ENCODE results near the gene FBN3. TPM values are rescaled to one million over a fixed set of nuclear protein-coding genes. Genes with fewer than 3 reads are reported as not detected.

Gene FBN3
- total RNA-seq, 3 donors from 2014 or later: 0.35 TPM; not detected in 2

GRCh38 chr19:8146877-8147581 is 2.4 kb downstream of the FBN3 start:
- TF ChIP-seq CTCF (IDR thresholded peaks at IDR 0.05): no peak
- DNase-seq (no peak), ATAC-seq (no peak)
- Histone ChIP-seq H3K36me3 (ENCODE audit: low read depth) (no peaks in the 10 kb centered on the region), H3K4me3 (no peak overlapping the region), H3K9me3 (no peaks in the 10 kb centered on the region), H3K4me1 (ENCODE audit: low read depth) (peaks cover 7% of the 10 kb centered on the region)
- intact Hi-C loops (cut with DNase I, micrococcal nuclease): no loop called here

- Histone ChIP-seq H3K9me3 (no peaks in the 10 kb centered on the region), H3K36me3 (ENCODE audit: low read depth) (no peaks in the 10 kb centered on the region), H3K4me1 (ENCODE audit: low read depth) (peaks cover 7% of the 10 kb centered on the region), H3K4me3 (no peak overlapping the region)
- no peak for DNase-seq
- TF ChIP-seq CTCF (IDR thresholded peaks at IDR 0.05): no peak
- intact Hi-C loops (cut with DNase I, micrococcal nuclease): no loop called here
- no peak for ATAC-seq
These were observed 5.0 kb downstream of the FBN3 start for GRCh38 chr19:8144273-8144995.

- Histone ChIP-seq H3K36me3 (ENCODE audit: low read depth) (no peaks in the 10 kb centered on the region), H3K9me3 (no peaks in the 10 kb centered on the region), H3K4me1 (ENCODE audit: low read depth) (no peaks in the 10 kb centered on the region), H3K4me3 (no peak overlapping the region)
- intact Hi-C loops (cut with DNase I, micrococcal nuclease): no loop called here
- DNase-seq (no peak), ATAC-seq (no peak)
- TF ChIP-seq CTCF (IDR thresholded peaks at IDR 0.05): no peak
These were observed 6.4 kb downstream of the FBN3 start for GRCh38 chr19:8143041-8143440.

GRCh38 chr19:8142513-8142900 is 6.9 kb downstream of the FBN3 start:
- Histone ChIP-seq H3K4me3 (no peak overlapping the region), H3K4me1 (ENCODE audit: low read depth) (no peaks in the 10 kb centered on the region), H3K9me3 (no peaks in the 10 kb centered on the region), H3K36me3 (ENCODE audit: low read depth) (no peaks in the 10 kb centered on the region)
- DNase-seq: no peak
- ATAC-seq: no peak
- TF ChIP-seq CTCF (IDR thresholded peaks at IDR 0.05): no peak
- intact Hi-C loops (cut with DNase I, micrococcal nuclease): no loop called here

- no peaks in the 10 kb centered on the region for H3K4me1 ChIP-seq (ENCODE audit: low read depth)
- no peak overlapping the region for H3K4me3 ChIP-seq
- intact Hi-C loops (cut with DNase I, micrococcal nuclease): no loop called here
- no peak for DNase-seq
- ATAC-seq: no peak
- no peak for TF ChIP-seq CTCF (IDR thresholded peaks at IDR 0.05)
- no peaks in the 10 kb centered on the region for H3K36me3 ChIP-seq (ENCODE audit: low read depth)
- H3K9me3 ChIP-seq: no peaks in the 10 kb centered on the region
These were observed 7.5 kb downstream of the FBN3 start for GRCh38 chr19:8141726-8142512.
